ENCODE data around the gene SRSF4. TPM values are rescaled to one million over a fixed set of nuclear protein-coding genes. Genes with fewer than 3 reads are reported as not detected.

SRSF4 gene
- total and polyA plus RNA-seq, 2 experiments from 2014 or later = 53.2 to 71.4 TPM

DNA sequence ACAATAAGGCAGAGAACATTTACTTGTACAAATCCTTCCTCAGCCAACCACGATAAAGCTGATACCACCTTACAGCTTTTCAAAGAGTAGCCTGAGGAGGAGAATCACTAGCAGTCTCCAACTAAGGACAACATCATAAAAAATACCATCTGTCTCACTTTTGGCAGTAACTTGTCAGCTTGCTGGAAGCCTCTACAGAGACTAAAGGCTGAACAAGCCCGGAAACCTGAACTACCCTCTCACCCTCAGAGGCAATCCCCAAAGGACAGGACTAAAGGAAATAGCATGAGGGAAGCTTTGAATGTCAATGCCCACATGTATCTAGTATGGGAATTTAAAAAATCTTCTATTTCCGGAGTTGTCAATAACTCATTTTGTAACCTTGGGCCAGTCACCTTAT lies 10.6 kb downstream of the SRSF4 start:
- peak overlapping the region; percentile 37 for H3K4me2 ChIP-seq
- peaks cover 20% of the 10 kb centered on the region for H3K4me1 ChIP-seq (ENCODE audit: insufficient read depth)
- H3K79me2 ChIP-seq = peaks cover 95% of the 10 kb centered on the region
- no peaks in the 10 kb centered on the region for H3K36me3 ChIP-seq (replicated peaks; ENCODE audit: insufficient read depth, low read depth)
- H3K27ac ChIP-seq = peak overlapping the region; percentile 36
- H3K9me2 ChIP-seq (replicated peaks; ENCODE audit: insufficient read depth) = no peaks in the 10 kb centered on the region
- no peak overlapping the region for H2AFZ ChIP-seq
- H3K27me3 ChIP-seq = no peaks in the 10 kb centered on the region
- TF ChIP-seq EZH2 (IDR thresholded peaks at IDR 0.05; ENCODE audit: borderline replicate concordance) (no peak), CTCF (IDR thresholded peaks at IDR 0.05; ENCODE audit: poor library complexity) (no peak), EZH2phosphoT487 (IDR thresholded peaks at IDR 0.05; ENCODE audit: low read depth, severe bottlenecking, unreplicated experiment) (no peak)
- WGBS (ENCODE audit: low lambda C conversion rate, missing lambda C conversion rate) = 36% methylated on average over 3 of the region's 3 CpGs
- no peak overlapping the region for H3K4me3 ChIP-seq
- peaks cover 94% of the 10 kb centered on the region for H4K20me1 ChIP-seq (ENCODE audit: insufficient read depth, poor library complexity, severe bottlenecking)
- DNase-seq (ENCODE audit: low spot score) = no peak
- H3K9me3 ChIP-seq (ENCODE audit: low read depth) = no peaks in the 10 kb centered on the region

DNA sequence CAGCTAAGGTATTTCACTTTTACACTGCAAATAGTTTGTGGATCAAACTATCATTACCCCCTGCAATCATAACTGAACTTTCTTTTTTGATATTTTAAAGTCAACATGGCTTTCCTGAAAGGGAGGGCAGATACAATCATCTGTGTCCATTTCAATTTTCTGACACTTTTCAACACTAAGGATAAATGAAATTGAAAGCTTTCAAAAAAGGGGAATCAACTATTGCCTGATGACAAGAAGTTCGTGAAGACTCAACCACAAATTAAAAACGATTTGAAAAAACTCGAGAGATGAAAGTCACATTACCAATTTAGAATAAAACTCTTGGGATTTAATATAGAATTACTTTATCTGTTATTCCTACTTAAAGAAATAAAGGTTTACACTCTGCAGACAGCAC lies 11.7 kb downstream of the SRSF4 start:
- Histone ChIP-seq H3K4me1 (ENCODE audit: insufficient read depth) (peaks cover 27% of the 10 kb centered on the region), H3K79me2 (peaks cover 97% of the 10 kb centered on the region), H4K20me1 (ENCODE audit: insufficient read depth, poor library complexity, severe bottlenecking) (peaks cover 97% of the 10 kb centered on the region), H3K9me3 (ENCODE audit: low read depth) (no peaks in the 10 kb centered on the region), H3K27ac (no peak overlapping the region), H3K4me2 (no peak overlapping the region), H3K36me3 (replicated peaks; ENCODE audit: insufficient read depth, low read depth) (no peaks in the 10 kb centered on the region), H3K27me3 (no peaks in the 10 kb centered on the region), H3K4me3 (no peak overlapping the region), H2AFZ (no peak overlapping the region), H3K9me2 (replicated peaks; ENCODE audit: insufficient read depth) (no peaks in the 10 kb centered on the region)
- 95% methylated on average over 3 of the region's 3 CpGs for WGBS (ENCODE audit: low lambda C conversion rate, missing lambda C conversion rate)
- TF ChIP-seq EZH2phosphoT487 (IDR thresholded peaks at IDR 0.05; ENCODE audit: low read depth, severe bottlenecking, unreplicated experiment) (no peak), CTCF (IDR thresholded peaks at IDR 0.05; ENCODE audit: poor library complexity) (no peak), EZH2 (IDR thresholded peaks at IDR 0.05; ENCODE audit: borderline replicate concordance) (no peak)
- DNase-seq (ENCODE audit: low spot score) = no peak

DNA sequence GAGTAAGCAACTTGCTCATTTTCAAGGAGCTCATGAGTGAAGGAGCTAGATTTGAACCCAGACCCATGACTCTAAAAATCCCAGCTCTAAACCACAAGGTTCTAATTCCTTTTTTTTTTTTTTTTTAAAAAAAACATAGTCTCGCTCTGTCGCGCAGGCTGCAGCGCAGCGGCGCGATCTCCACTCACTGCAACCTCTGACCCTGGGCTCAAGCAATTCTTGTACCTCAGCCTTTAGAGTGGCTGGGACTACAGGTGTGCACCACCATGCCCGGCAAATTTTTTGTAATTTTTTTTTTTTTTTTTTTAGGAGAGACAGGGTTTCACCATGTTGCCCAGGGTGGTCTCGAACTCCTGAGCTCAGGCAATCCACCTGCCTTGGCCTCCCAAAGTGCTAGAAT lies 13.8 kb downstream of the SRSF4 start:
- Histone ChIP-seq H2AFZ (no peak overlapping the region), H3K4me1 (ENCODE audit: insufficient read depth) (peaks cover 31% of the 10 kb centered on the region), H3K9me2 (replicated peaks; ENCODE audit: insufficient read depth) (no peaks in the 10 kb centered on the region), H3K27ac (no peak overlapping the region), H3K9me3 (ENCODE audit: low read depth) (no peaks in the 10 kb centered on the region), H3K4me3 (no peak overlapping the region), H3K79me2 (peaks cover 97% of the 10 kb centered on the region), H3K36me3 (replicated peaks; ENCODE audit: insufficient read depth, low read depth) (no peaks in the 10 kb centered on the region), H3K27me3 (no peaks in the 10 kb centered on the region), H4K20me1 (ENCODE audit: insufficient read depth, poor library complexity, severe bottlenecking) (peaks cover 97% of the 10 kb centered on the region), H3K4me2 (no peak overlapping the region)
- no peak for TF ChIP-seq EZH2phosphoT487 (IDR thresholded peaks at IDR 0.05; ENCODE audit: low read depth, severe bottlenecking, unreplicated experiment)
- TF ChIP-seq CTCF (IDR thresholded peaks at IDR 0.05; ENCODE audit: poor library complexity) = no peak
- TF ChIP-seq EZH2 (IDR thresholded peaks at IDR 0.05; ENCODE audit: borderline replicate concordance) = no peak
- 96% methylated on average over 9 of the region's 9 CpGs for WGBS (ENCODE audit: low lambda C conversion rate, missing lambda C conversion rate)
- no peak for DNase-seq (ENCODE audit: low spot score)

Data from hepatocyte (in vitro differentiated cells).